ENCODE results near the gene BNIP5. TPM values are rescaled to one million over a fixed set of nuclear protein-coding genes. Genes with fewer than 3 reads are reported as not detected.
A peak's percentile ranks its signal among the peaks of the same experiment; 100 is the strongest.

Gene BNIP5
- total and polyA plus RNA-seq, 2 of the 13 experiments (the other 11 are each of a cell fraction or from before 2014, with no cell fraction given), result not detected

DNA sequence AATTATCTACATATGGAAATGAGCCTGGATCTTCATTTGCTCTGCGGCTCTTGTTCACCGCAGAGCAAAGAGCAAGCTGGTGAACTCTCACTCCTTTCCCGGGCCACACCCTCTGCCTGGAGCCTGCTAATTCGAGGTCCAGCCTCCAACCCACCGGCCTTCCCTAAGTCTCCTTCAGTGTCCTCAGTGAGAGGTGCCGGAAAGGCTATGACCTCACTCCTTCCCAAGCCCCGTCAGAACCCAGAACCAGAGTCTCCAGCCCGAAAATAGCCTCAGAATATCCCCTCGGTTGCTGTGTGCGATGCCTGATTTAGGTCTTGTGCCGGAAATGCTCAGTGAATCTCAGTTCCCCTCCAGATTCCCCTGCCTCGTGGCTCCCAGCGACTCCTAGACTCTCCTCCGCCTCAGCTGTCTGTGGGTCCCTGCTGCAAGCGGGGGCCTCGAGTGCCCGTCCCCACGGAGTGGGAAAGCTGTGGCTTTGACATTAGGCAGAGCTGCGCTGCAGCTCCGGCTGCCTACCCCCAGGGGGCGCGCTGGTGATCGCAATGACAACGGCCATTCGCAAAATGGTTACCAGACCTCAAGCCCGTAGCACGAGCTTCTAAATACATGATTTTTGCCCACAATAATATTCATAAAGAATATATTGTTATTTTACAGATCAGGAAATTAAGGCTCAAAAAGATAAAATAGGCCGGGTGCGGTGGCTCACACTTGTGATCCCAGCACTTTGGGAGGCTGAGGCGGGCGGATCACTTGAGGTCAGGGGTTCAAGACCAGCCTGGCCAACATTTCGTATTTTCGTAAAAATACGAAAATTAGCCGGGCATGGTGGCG lies 4.1 kb upstream of the BNIP5 start (continued):
- TF ChIP-seq FOXK1 (CRISPR knock-in tag; IDR thresholded peaks at IDR 0.05; ENCODE audit: borderline replicate concordance, low read depth) (no peak), TOE1 (CRISPR knock-in tag; IDR thresholded peaks at IDR 0.05) (no peak), SP140L (CRISPR knock-in tag; IDR thresholded peaks at IDR 0.05; ENCODE audit: borderline replicate concordance) (no peak), MYC (CRISPR knock-in tag; IDR thresholded peaks at IDR 0.05; ENCODE audit: borderline replicate concordance) (peak; percentile 47; the same call in 1 of the 2 replicates), ZFP36L1 (CRISPR knock-in tag; IDR thresholded peaks at IDR 0.05) (no peak), JUND (CRISPR knock-in tag; IDR thresholded peaks at IDR 0.05) (no peak), THAP11 (CRISPR knock-in tag; IDR thresholded peaks at IDR 0.05) (peak; percentile 20; the same call in 1 of the 2 replicates), HOXA7 (CRISPR knock-in tag; IDR thresholded peaks at IDR 0.05) (no peak), HES4 (CRISPR knock-in tag; IDR thresholded peaks at IDR 0.05; ENCODE audit: borderline replicate concordance) (no peak), ZNF343 (CRISPR knock-in tag; IDR thresholded peaks at IDR 0.05) (peak; percentile 66; the same call in 1 of the 2 replicates), PHF20 (CRISPR knock-in tag; IDR thresholded peaks at IDR 0.05) (no peak), AGO2 (optimal IDR thresholded peaks at IDR 0.05; ENCODE audit: low read depth, low read length) (no peak)
- TF ChIP-seq, protein P1, sequence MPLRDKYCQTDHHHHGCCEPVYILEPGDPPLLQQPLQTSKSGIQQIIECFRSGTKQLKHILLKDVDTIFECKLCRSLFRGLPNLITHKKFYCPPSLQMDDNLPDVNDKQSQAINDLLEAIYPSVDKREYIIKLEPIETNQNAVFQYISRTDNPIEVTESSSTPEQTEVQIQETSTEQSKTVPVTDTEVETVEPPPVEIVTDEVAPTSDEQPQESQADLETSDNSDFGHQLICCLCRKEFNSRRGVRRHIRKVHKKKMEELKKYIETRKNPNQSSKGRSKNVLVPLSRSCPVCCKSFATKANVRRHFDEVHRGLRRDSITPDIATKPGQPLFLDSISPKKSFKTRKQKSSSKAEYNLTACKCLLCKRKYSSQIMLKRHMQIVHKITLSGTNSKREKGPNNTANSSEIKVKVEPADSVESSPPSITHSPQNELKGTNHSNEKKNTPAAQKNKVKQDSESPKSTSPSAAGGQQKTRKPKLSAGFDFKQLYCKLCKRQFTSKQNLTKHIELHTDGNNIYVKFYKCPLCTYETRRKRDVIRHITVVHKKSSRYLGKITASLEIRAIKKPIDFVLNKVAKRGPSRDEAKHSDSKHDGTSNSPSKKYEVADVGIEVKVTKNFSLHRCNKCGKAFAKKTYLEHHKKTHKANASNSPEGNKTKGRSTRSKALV (CRISPR knock-in tag; IDR thresholded peaks at IDR 0.05), result 0 out of 2 replicates have a peak, but pooled peaks have one; percentile 67
- TF ChIP-seq, protein P2, sequence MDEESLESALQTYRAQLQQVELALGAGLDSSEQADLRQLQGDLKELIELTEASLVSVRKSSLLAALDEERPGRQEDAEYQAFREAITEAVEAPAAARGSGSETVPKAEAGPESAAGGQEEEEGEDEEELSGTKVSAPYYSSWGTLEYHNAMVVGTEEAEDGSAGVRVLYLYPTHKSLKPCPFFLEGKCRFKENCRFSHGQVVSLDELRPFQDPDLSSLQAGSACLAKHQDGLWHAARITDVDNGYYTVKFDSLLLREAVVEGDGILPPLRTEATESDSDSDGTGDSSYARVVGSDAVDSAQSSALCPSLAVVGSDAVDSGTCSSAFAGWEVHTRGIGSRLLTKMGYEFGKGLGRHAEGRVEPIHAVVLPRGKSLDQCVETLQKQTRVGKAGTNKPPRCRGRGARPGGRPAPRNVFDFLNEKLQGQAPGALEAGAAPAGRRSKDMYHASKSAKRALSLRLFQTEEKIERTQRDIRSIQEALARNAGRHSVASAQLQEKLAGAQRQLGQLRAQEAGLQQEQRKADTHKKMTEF (CRISPR knock-in tag; IDR thresholded peaks at IDR 0.05), result no peak
- TF ChIP-seq, protein P3, sequence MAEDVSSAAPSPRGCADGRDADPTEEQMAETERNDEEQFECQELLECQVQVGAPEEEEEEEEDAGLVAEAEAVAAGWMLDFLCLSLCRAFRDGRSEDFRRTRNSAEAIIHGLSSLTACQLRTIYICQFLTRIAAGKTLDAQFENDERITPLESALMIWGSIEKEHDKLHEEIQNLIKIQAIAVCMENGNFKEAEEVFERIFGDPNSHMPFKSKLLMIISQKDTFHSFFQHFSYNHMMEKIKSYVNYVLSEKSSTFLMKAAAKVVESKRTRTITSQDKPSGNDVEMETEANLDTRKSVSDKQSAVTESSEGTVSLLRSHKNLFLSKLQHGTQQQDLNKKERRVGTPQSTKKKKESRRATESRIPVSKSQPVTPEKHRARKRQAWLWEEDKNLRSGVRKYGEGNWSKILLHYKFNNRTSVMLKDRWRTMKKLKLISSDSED (CRISPR knock-in tag; IDR thresholded peaks at IDR 0.05), result no peak
- TF ChIP-seq, protein P4, sequence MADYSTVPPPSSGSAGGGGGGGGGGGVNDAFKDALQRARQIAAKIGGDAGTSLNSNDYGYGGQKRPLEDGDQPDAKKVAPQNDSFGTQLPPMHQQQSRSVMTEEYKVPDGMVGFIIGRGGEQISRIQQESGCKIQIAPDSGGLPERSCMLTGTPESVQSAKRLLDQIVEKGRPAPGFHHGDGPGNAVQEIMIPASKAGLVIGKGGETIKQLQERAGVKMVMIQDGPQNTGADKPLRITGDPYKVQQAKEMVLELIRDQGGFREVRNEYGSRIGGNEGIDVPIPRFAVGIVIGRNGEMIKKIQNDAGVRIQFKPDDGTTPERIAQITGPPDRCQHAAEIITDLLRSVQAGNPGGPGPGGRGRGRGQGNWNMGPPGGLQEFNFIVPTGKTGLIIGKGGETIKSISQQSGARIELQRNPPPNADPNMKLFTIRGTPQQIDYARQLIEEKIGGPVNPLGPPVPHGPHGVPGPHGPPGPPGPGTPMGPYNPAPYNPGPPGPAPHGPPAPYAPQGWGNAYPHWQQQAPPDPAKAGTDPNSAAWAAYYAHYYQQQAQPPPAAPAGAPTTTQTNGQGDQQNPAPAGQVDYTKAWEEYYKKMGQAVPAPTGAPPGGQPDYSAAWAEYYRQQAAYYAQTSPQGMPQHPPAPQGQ (CRISPR knock-in tag; IDR thresholded peaks at IDR 0.05; ENCODE audit: borderline replicate concordance), result 0 out of 2 replicates have a peak, but pooled peaks have one; percentile 6
- TF ChIP-seq, protein P5, sequence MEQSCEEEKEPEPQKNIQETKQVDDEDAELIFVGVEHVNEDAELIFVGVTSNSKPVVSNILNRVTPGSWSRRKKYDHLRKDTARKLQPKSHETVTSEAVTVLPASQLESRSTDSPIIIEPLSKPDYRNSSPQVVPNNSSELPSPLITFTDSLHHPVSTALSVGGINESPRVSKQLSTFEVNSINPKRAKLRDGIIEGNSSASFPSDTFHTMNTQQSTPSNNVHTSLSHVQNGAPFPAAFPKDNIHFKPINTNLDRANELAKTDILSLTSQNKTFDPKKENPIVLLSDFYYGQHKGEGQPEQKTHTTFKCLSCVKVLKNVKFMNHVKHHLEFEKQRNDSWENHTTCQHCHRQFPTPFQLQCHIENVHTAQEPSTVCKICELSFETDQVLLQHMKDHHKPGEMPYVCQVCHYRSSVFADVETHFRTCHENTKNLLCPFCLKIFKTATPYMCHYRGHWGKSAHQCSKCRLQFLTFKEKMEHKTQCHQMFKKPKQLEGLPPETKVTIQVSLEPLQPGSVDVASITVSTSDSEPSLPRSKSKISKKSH (CRISPR knock-in tag; IDR thresholded peaks at IDR 0.05; ENCODE audit: borderline replicate concordance), result no peak; the same call in 1 of the 2 replicates

All from HepG2 (cell line).